ENCODE measurements around the gene GRK5.

GRK5 gene

GRCh38 chr10:119211625-119212441 is 4.5 kb downstream of the GRK5 start:
- DNase-seq (ENCODE audit: low read depth) = no peak
- no peak for TF ChIP-seq CTCF (IDR thresholded peaks at IDR 0.05; ENCODE audit: low read depth, low read length, missing control alignments)
- no peak overlapping the region for H3K4me3 ChIP-seq (ENCODE audit: low read depth, low read length)

GRCh38 chr10:119215371-119215770 is 8.0 kb downstream of the GRK5 start:
- no peak for TF ChIP-seq CTCF (IDR thresholded peaks at IDR 0.05; ENCODE audit: low read depth, low read length, missing control alignments)
- DNase-seq (ENCODE audit: low read depth) = no peak
- no peak overlapping the region for H3K4me3 ChIP-seq (ENCODE audit: low read depth, low read length)

GRCh38 chr10:119216127-119216526 is 8.8 kb downstream of the GRK5 start:
- H3K4me3 ChIP-seq (ENCODE audit: low read depth, low read length) = no peak overlapping the region
- no peak for TF ChIP-seq CTCF (IDR thresholded peaks at IDR 0.05; ENCODE audit: low read depth, low read length, missing control alignments)
- DNase-seq (ENCODE audit: low read depth) = no peak

GRCh38 chr10:119217401-119217800 is 10.0 kb downstream of the GRK5 start:
- DNase-seq (ENCODE audit: low read depth) = no peak
- no peak for TF ChIP-seq CTCF (IDR thresholded peaks at IDR 0.05; ENCODE audit: low read depth, low read length, missing control alignments)
- H3K4me3 ChIP-seq (ENCODE audit: low read depth, low read length) = no peak overlapping the region

GRCh38 chr10:119217991-119218490 is 10.7 kb downstream of the GRK5 start:
- TF ChIP-seq CTCF (IDR thresholded peaks at IDR 0.05; ENCODE audit: low read depth, low read length, missing control alignments) = no peak

GRCh38 chr10:119219871-119220270 is 12.5 kb downstream of the GRK5 start:
- H3K4me3 ChIP-seq (ENCODE audit: low read depth, low read length) = no peak overlapping the region
- TF ChIP-seq CTCF (IDR thresholded peaks at IDR 0.05; ENCODE audit: low read depth, low read length, missing control alignments) = no peak
- no peak for DNase-seq (ENCODE audit: low read depth)

More at GRCh38 chr10:119217991-119218490, 10.7 kb downstream of the GRK5 start:
- DNase-seq (ENCODE audit: low read depth) = no peak
- no peak overlapping the region for H3K4me3 ChIP-seq (ENCODE audit: low read depth, low read length)

- DNase-seq (ENCODE audit: low read depth) = no peak
- no peak overlapping the region for H3K4me3 ChIP-seq (ENCODE audit: low read depth, low read length)
- no peak for TF ChIP-seq CTCF (IDR thresholded peaks at IDR 0.05; ENCODE audit: low read depth, low read length, missing control alignments)
Measured at GRCh38 chr10:119221201-119221600, 13.8 kb downstream of the GRK5 start.
